CD4-positive, alpha-beta T cell treated with Interleukin-4 for 4 hours (primary cell): Measurements from ENCODE around the gene PNMA6A.
"Not testable (repeated sequence)": the region's sequence is repeated elsewhere in the genome, so short reads cannot be mapped to it uniquely, and the experiment has no call there.

Source experiments
- DNase-seq: peaks from one replicate; pipeline ENCODE4 v3.0.0-alpha.2; 2020

Gene PNMA6A

DNA sequence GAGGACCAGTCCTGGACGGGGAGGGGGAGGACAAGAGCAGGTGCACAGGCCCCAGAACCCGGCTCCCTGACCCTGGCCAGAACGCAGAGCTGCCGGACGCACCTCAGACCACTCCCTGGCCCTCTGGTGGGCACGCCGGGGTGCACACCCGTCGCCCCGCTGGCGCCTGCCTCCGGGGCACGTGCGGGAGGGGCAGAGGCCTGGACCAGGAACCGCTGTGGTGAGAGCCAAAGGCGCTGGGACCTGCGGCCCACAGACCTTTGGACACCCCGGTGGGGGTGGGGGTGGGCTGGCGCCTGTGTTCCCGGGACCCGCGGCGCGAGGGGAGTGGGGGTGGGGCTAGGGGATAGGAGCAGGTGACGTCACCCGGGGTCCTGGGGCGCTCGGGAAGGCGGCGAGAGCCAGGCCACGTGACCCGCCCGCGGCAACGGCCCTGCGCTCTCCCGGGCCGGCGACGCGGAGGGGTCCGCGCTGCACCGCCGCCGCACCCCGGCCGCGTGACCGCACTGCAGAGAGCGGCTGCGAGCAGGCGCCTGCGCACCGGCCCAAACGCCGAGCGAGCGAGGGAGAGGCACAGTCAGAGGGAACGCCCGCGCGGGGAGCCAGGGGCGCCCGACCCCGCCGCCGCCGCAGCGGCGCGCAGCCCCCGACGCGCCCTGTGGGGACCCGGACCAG lies at the start of gene PNMA6A:
TSS of gene PNMA6A (plus strand) at position 546 of the 675 bp plus-strand sequence. CDS start 609 bp downstream, outside the sequence.
- not testable (repeated sequence) for DNase-seq

DNA sequence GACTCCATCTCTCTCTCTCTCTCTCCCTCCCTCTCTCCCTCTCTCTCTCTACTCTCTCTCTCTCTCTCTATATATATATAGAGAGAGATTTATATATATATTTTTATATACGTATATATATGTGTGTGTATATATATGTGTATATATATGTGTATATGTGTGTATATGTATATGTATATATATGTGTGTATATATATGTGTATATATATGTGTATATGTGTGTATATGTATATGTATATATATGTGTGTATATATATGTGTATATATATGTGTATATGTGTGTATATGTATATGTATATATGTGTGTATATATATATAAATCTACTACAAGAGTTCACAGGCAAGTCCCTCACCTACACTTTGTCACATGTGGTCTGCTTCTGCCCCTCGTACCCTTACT lies 45.8 kb upstream of the PNMA6A start:
- not testable (repeated sequence) for DNase-seq

DNA sequence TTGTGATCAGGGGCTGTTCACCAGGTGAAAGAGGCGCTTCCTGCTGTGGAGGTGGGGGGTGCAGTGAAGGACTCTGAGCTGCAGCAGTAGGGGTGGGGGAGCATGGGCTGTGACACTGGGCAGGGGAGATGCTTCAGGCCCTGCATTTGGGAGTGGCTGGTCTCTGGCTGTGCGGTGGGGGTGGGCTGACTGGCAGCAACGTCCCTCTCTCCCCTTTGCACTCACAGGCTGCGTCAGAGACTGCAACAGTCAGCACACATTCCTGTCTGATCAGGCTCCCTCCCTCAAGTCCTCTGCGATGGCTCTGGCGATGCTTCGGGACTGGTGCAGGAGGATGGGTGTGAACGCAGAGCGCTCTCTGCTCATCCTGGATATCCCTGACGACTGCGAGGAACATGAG lies 43.8 kb upstream of the PNMA6A start:
- DNase-seq: not testable (repeated sequence)

DNA sequence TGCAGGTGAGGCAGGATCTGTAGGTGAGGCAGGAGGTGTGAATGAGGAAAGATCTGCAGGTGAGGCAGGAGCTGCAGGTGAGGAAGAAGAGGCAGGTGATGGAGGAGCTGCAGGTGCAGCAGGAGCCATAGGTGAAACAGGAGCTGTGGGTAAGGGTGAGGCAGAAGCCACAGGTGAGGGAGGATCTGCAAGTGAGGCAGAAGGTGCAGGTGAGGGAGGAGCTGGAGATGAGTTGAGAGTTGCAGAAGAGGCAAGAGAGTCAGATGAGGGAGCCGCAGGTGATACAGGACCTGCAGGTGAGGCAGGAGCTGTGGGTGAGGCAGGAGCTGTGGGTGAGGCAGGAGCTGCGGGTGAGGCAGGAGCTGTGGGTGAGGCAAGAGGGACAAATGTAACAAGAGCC lies 43.1 kb upstream of the PNMA6A start:
- no peak for DNase-seq

GRCh38 chrX:153029875-153030274 lies 42.4 kb upstream of the PNMA6A start:
- DNase-seq: no peak

DNA sequence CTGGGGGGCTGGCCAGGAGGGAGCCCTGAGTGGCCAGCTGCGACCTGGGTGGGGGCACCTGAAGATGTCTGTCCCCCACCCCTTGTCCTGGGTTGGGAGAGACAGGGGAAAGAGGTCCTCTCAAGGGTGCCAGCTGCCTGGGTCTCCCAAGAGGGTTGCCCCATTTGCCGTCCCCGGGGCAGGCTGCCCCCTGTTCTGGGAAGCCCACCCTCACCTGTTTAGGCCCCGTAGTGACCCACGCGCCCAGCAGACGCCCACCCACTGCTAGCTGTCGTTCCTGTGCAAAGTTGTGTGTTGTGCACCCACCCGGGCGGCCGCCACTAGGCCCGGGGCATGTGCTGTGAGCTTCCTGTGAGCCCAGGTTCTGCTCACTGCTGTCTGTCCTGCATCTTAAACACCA lies 41.5 kb upstream of the PNMA6A start:
- no peak for DNase-seq

DNA sequence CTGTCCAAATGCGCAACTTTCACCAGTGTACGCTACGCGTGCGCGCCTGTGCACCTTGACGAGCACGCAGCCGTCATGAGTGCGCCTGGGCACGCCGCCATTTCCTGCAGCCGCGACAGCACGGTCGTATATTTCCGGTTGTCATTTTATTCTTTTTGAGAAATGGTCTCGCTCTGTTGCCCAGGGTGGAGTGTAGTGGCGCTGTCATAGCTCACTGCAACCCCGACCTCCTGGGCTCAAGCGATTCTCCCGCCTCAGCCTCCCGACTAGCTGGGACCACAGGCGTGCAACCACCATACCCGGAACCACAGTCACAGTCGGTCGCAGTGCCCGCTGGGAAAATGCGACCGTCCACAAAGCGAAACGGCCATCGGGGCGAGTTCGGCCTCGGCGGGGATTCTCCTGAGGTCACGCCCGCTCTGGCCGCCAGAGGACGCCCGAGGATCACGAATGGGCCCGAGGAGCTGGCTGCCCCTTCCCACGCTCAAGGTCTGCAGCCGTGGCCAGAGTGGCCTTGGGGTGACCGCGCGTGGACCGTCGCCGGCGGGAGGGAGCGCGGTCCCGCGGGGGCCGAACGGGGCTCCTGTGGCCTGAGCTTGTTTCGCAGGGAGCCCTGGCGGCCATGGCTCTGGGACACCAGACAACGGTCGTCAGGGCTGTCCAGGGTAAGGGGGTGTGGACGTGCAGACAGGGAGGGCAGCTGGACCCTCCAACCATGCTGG lies 39.7 kb upstream of the PNMA6A start:
- DNase-seq: peak; percentile 46

DNA sequence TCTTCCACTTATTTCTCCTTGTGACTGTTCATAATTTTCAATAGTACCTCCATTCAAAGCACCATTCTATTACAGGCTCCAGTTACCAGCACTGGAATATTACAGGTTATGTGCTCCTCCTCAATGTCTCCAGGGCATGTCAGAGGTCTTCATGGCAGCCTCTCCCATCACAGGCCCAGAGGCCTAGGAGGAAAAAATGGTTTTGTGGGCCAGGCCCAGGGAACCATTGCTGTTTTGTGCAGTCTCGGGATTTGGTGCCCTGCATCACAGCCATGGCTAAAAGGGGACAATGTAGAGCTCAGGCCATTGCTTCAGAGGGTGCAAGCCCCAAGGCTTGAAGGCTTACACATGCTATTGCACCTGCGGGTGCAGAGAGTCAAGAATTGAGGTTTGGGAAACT lies 23.2 kb upstream of the PNMA6A start:
- DNase-seq: no peak

DNA sequence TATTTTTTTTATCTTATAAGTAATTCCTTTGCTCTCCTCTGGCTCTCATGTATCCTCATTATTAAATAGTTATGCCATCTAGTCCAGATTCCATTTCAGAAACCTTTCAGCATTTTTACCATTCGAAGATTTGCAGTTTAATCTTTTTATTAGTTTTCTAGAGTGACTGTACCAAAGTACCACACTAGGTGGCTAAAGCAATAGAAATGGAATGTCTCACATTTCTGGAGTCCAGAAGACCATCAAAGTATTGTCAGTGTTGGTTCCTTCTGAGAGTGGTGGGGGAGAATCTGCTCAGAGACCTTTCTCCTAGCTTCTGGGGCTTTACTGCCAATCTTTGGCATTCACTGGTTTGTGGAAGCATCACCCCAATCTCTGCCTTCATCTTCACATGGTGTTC lies 19.7 kb upstream of the PNMA6A start:
- no peak for DNase-seq

DNA sequence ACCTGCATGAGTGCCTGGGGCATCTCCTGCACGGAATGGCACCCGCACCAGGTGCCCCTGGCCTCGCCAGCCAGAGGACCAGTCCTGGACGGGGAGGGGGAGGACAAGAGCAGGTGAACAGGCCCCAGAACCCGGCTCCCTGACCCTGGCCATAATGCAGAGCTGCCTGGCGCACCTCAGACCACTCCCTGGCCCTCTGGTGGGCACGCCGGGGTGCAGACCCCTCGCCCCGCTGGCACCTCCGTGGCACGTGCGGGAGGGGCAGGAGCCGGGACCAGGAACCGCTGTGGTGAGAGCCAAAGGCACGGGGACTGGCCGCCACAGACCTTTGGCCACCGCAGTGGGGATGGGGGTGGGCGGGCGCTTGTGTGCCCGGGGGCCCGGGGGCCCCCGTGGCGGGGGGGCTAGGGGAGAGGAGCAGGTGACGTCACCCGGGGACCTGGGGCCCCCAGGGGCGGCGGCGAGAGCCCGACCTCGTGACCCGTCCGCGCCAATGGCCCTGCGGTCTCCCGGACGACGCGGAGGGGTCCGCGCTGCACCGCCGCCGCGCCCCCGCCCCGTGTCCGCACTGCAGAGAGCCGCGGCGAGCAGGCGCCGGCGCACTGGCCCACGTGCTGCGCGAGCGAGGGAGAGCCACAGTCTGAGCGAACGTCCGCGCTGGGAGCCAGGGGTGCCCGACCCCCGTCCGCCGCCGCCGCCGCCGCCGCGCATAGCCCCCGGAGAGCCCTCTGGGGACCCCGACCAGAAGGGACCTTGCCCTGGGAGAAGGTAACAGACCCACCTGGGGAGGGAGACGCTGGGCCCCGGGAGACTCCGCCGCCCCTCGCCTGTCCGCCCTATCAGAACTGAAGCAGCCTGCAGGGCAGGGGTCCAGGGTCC lies 16.1 kb upstream of the PNMA6A start, which contains the start of gene PNMA3:
TSS of gene PNMA3 (plus strand) at position 600 of the 879 bp plus-strand sequence. CDS start 586 bp downstream, outside the sequence.
- no peak for DNase-seq

- DNase-seq: no peak
Observed at GRCh38 chrX:153057281-153057680, 15.0 kb upstream of the PNMA6A start.

GRCh38 chrX:153059191-153060094 lies 12.8 kb upstream of the PNMA6A start:
- no peak for DNase-seq

GRCh38 chrX:153060095-153060445 lies 12.2 kb upstream of the PNMA6A start:
- DNase-seq: no peak

- no peak for DNase-seq
Observed at GRCh38 chrX:153061732-153062131, 10.5 kb upstream of the PNMA6A start.

DNA sequence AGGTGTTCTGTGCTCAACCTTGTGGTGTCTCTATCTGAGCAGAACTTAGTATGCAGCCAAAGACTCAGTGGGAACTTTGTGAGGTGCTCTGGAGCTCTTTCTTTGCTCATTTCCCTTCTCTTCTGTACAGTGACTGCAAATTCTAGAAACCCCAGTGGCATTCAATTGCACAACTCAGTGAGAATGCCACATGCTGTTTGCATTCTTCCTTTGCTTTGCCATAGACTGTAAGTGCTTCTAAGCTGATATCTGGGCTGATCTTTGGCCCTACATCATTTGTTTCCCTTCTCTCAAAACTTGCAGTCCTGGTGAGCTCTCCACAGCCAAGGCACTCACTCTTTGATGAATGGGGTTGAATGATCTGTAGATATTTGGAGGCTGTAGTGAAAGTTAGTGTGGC lies 8.9 kb upstream of the PNMA6A start:
- DNase-seq: no peak

GRCh38 chrX:153064061-153064460 lies 8.2 kb upstream of the PNMA6A start:
- no peak for DNase-seq

- no peak for DNase-seq
Observed at GRCh38 chrX:153065389-153065788, 6.9 kb upstream of the PNMA6A start.

GRCh38 chrX:153066402-153066801 lies 5.9 kb upstream of the PNMA6A start:
- not testable (repeated sequence) for DNase-seq

DNA sequence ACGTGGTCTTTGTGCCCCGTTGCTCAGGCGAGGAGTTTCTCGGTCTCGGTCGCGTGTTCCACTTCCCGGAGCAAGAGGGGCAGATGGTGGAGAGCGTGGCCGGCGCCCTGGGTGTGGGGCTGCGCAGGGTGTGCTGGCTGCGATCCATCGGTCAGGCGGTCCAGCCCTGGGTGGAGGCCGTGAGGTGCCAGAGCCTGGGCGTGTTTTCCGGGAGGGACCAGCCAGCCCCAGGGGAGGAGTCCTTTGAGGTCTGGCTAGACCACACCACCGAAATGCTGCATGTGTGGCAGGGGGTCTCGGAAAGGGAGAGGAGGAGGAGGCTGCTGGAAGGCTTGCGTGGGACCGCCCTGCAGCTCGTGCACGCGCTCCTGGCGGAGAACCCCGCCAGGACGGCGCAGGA lies 1.1 kb downstream of the PNMA6A start:
- not testable (repeated sequence) for DNase-seq

- DNase-seq: no peak
Observed at GRCh38 chrX:153074262-153074899, 2.1 kb downstream of the PNMA6A start.

- no peak for DNase-seq
Observed at GRCh38 chrX:153074935-153075334, 2.7 kb downstream of the PNMA6A start.

DNA sequence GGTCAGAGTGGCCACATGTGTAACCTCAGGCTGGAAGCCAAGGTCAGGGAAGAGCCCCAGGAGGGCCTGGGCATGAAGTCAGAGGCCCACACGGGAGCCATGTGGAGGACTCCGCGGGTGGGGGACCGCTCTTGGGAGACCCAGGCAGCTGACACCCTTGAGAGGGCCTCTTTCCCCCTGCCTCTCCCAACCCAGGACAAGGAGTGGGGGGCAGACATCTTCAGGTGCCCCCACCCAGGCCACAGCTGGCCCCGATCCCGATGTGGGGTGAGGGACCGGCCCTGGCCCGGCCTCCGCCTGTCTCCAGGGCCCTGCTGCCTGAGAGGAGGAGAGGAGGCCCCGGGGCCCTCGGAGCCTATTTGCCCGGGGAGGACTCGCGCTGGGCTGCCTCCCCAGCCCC lies 3.1 kb downstream of the PNMA6A start:
- DNase-seq: no peak
